ENCODE data around the gene OR51A7. TPM values are rescaled to one million over a fixed set of nuclear protein-coding genes. Genes with fewer than 3 reads are reported as not detected.
"Not testable (repeated sequence)": the region's sequence is repeated elsewhere in the genome, so short reads cannot be mapped to it uniquely, and the experiment has no call there.

OR51A7 gene
- total RNA-seq, 2 experiments from 2014 or later, result not detected

DNA sequence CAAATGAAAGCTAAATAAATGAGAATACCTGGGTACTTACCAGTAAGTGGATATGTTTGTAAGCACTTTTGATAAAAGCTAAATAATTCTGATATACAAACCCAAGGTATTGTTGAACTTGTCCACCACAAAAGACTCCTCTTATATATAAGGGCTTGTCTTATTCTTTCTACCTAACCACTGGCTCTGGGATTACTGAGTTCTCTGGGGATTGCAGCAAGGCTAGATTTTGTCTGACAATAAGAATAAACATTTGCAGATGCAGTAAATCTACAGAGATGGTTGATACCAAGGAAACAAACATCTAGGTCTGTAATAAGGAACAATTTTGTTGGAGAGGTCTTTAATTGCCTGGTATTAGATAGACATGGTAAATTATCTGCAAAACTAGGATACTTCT lies 43.9 kb downstream of the OR51A7 start, which contains the start of gene OR51A4:
OR51A4 (minus strand) TSS at position 101 of the 400 bp plus-strand sequence. CDS start 505 bp downstream, outside the sequence.
- no peak within 1 kb of the TSS for H3K27ac Mint-ChIP-seq
- H3K27me3 Mint-ChIP-seq, result no peaks in the 10 kb centered on the region
- H3K4me1 ChIP-seq (ENCODE audit: insufficient read depth, low read length), result no peaks in the 10 kb centered on the region
- H3K27me3 ChIP-seq (ENCODE audit: control insufficient read depth in 1 of 2, insufficient read depth in 2 of 2, low read length in 2 of 2), result no peaks in the 10 kb centered on the region
- no peaks in the 10 kb centered on the region for H3K36me3 Mint-ChIP-seq (ENCODE audit: low read depth)
- no peaks in the 10 kb centered on the region for H3K9me3 ChIP-seq (ENCODE audit: control insufficient read depth in 1 of 2, insufficient read depth in 1 of 2, low read length in 2 of 2)
- no peak for ATAC-seq (ENCODE audit: poor library complexity)
- no peaks in the 10 kb centered on the region for H3K36me3 ChIP-seq (ENCODE audit: insufficient read depth, low read length)
- no peaks in the 10 kb centered on the region for H3K4me1 Mint-ChIP-seq (ENCODE audit: low read depth)
- POLR2A ChIA-PET, result no interaction called here
- TF ChIP-seq, protein P1, sequence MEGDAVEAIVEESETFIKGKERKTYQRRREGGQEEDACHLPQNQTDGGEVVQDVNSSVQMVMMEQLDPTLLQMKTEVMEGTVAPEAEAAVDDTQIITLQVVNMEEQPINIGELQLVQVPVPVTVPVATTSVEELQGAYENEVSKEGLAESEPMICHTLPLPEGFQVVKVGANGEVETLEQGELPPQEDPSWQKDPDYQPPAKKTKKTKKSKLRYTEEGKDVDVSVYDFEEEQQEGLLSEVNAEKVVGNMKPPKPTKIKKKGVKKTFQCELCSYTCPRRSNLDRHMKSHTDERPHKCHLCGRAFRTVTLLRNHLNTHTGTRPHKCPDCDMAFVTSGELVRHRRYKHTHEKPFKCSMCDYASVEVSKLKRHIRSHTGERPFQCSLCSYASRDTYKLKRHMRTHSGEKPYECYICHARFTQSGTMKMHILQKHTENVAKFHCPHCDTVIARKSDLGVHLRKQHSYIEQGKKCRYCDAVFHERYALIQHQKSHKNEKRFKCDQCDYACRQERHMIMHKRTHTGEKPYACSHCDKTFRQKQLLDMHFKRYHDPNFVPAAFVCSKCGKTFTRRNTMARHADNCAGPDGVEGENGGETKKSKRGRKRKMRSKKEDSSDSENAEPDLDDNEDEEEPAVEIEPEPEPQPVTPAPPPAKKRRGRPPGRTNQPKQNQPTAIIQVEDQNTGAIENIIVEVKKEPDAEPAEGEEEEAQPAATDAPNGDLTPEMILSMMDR (IDR thresholded peaks at IDR 0.05), result no peak
- peaks cover 2% of the 10 kb centered on the region for H3K9me3 Mint-ChIP-seq
- DNase-seq, result no peak
- H3K4me3 ChIP-seq (ENCODE audit: low read length), result no peak within 1 kb of the TSS
- no peak within 1 kb of the TSS for H3K27ac ChIP-seq (ENCODE audit: low read depth in 1 of 2, low read length in 2 of 2)
- no peak within 1 kb of the TSS for H3K4me3 Mint-ChIP-seq
- intact Hi-C loops (cut with DNase I, micrococcal nuclease), result no loop called here
- CTCF ChIA-PET, result no interaction called here

DNA sequence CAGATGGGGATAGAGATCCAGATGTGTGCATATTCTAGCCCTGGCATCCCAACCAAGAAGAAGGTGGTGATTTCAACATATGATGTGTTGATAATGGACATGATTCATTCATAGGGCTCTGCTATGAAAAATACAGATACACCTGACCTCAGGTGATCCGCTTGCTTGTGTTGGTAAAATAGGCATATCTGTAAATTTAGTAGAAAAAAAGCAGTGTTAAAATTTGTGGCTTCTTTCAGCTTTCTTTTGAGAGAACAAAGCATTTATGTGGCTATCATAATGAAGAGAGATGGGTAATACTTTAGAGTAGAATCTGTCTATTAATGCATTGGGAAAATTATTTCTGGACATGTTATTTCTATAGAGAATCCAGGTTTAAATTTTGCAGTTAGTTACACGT lies 52.0 kb downstream of the OR51A7 start, which contains the start of gene OR51A2:
OR51A2 (minus strand) TSS at position 101 of the 400 bp plus-strand sequence; CDS start at position 101, 0 bp downstream.
- H3K27ac ChIP-seq (ENCODE audit: low read depth in 1 of 2, low read length in 2 of 2); CTCF ChIA-PET; H3K9me3 ChIP-seq (ENCODE audit: control insufficient read depth in 1 of 2, insufficient read depth in 1 of 2, low read length in 2 of 2); DNase-seq; ATAC-seq (ENCODE audit: poor library complexity); H3K27ac Mint-ChIP-seq; H3K27me3 ChIP-seq (ENCODE audit: control insufficient read depth in 1 of 2, insufficient read depth in 2 of 2, low read length in 2 of 2); H3K4me3 Mint-ChIP-seq; H3K27me3 Mint-ChIP-seq; H3K4me3 ChIP-seq (ENCODE audit: low read length); POLR2A ChIA-PET; H3K36me3 Mint-ChIP-seq (ENCODE audit: low read depth); H3K36me3 ChIP-seq (ENCODE audit: insufficient read depth, low read length); H3K4me1 ChIP-seq (ENCODE audit: insufficient read depth, low read length); H3K4me1 Mint-ChIP-seq (ENCODE audit: low read depth); intact Hi-C loops (cut with DNase I, micrococcal nuclease); H3K9me3 Mint-ChIP-seq: not testable (repeated sequence)

DNA sequence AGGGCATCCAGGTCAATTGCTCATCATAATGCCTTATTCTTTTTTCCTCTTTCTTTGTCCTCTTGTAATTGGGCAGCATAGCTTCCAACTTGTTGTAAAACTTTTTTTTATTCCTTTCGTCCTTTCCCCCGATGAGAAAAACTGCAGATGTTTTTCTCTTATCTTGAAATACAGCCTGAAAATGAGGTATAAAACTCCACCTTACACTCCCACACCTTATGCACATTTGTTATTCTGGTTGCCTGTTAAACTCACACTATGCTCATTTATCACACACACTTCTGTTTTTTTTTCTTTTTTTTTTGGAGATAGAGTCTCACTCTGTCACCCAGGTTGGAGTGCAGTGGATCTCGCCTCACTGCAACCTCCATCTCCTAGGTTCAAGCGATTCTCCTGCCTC lies 53.8 kb downstream of the OR51A7 start:
- no peak overlapping the region for H3K27ac ChIP-seq (ENCODE audit: low read depth in 1 of 2, low read length in 2 of 2)
- no peaks in the 10 kb centered on the region for H3K4me1 Mint-ChIP-seq (ENCODE audit: low read depth)
- CTCF ChIA-PET, result no interaction called here
- POLR2A ChIA-PET, result no interaction called here
- H3K4me3 Mint-ChIP-seq, result no peak overlapping the region
- no peaks in the 10 kb centered on the region for H3K27me3 ChIP-seq (ENCODE audit: control insufficient read depth in 1 of 2, insufficient read depth in 2 of 2, low read length in 2 of 2)
- no peaks in the 10 kb centered on the region for H3K36me3 ChIP-seq (ENCODE audit: insufficient read depth, low read length)
- DNase-seq (no peak), ATAC-seq (ENCODE audit: poor library complexity) (no peak)
- H3K27me3 Mint-ChIP-seq, result peaks cover 5% of the 10 kb centered on the region
- TF ChIP-seq, protein P1 (IDR thresholded peaks at IDR 0.05), result no peak
- no peak overlapping the region for H3K27ac Mint-ChIP-seq
- no peaks in the 10 kb centered on the region for H3K9me3 Mint-ChIP-seq
- H3K36me3 Mint-ChIP-seq (ENCODE audit: low read depth), result no peaks in the 10 kb centered on the region
- peaks cover 0 to 3% of the 10 kb centered on the region in 2 experiments for H3K9me3 ChIP-seq (ENCODE audit: control insufficient read depth in 1 of 2, insufficient read depth in 1 of 2, low read length in 2 of 2)
- intact Hi-C loops (cut with DNase I, micrococcal nuclease), result no loop called here
- no peak overlapping the region for H3K4me3 ChIP-seq (ENCODE audit: low read length)
- H3K4me1 ChIP-seq (ENCODE audit: insufficient read depth, low read length), result no peaks in the 10 kb centered on the region

Other genes starting within 250 kb of the OR51A7 start
- not detected for gene OR51E2, start 205.9 kb upstream of the OR51A7 start, total RNA-seq
- not detected for gene MMP26, start 199.0 kb upstream of the OR51A7 start, total RNA-seq
- not detected for gene OR51F1, start 133.8 kb upstream of the OR51A7 start, total RNA-seq
- not detected for gene OR52R1, start 99.4 kb upstream of the OR51A7 start, total RNA-seq
- gene OR51F2, start 82.5 kb upstream of the OR51A7 start, total RNA-seq, result not detected
- gene OR51S1, start 54.6 kb upstream of the OR51A7 start, total RNA-seq, result not detected
- not detected for gene OR51T1, start 21.9 kb upstream of the OR51A7 start, total RNA-seq
- gene OR51G2, start 15.6 kb downstream of the OR51A7 start, total RNA-seq, result not detected
- gene OR51G1, start 20.6 kb downstream of the OR51A7 start, total RNA-seq, result not detected
- gene OR51A4, start 43.8 kb downstream of the OR51A7 start, total RNA-seq, result not detected
- gene OR51A2, start 51.9 kb downstream of the OR51A7 start, total RNA-seq, result not detected
- not detected for gene OR51L1, start 91.1 kb downstream of the OR51A7 start, total RNA-seq
- gene OR52J3, start 142.7 kb downstream of the OR51A7 start, total RNA-seq, result not detected
- gene OR52E2, start 155.8 kb downstream of the OR51A7 start, total RNA-seq, result not detected
- not detected for gene OR52E1, start 165.8 kb downstream of the OR51A7 start, total RNA-seq
- gene OR52A5, start 234.6 kb downstream of the OR51A7 start, total RNA-seq, result not detected

Measured in CD4-positive, alpha-beta T cell (primary cell).